GM15510 (cell line): ENCODE data around the gene MYO1H.

Experiments
- POLR2A ChIP-seq: IDR thresholded peaks from 3 replicates; pipeline ENCODE4 v1.6.1; 2011; ENCODE audit warnings: borderline replicate concordance; ENCODE audit not compliant: insufficient read length; ENCODE audit errors: extremely low read depth

Gene MYO1H

DNA sequence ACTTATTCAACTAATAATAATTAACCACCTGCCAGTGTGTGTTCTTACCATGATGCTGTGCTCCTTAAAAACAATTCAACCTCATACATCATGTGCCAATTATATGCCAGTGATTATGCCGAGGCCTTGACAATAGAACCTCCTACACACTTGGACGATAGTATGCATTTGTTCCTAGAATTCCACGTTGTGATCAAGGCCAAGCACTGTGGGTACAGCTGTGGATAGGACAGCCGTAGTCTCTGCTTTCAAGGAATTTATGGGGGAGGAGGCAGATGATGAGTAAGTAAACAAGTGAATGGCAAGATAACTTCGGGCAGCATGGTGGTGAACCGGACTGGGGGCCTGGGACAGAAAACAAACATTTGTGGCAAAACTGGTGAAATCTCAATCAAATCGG, 18.0 kb upstream of the MYO1H start:
- TF ChIP-seq POLR2A: no peak

DNA sequence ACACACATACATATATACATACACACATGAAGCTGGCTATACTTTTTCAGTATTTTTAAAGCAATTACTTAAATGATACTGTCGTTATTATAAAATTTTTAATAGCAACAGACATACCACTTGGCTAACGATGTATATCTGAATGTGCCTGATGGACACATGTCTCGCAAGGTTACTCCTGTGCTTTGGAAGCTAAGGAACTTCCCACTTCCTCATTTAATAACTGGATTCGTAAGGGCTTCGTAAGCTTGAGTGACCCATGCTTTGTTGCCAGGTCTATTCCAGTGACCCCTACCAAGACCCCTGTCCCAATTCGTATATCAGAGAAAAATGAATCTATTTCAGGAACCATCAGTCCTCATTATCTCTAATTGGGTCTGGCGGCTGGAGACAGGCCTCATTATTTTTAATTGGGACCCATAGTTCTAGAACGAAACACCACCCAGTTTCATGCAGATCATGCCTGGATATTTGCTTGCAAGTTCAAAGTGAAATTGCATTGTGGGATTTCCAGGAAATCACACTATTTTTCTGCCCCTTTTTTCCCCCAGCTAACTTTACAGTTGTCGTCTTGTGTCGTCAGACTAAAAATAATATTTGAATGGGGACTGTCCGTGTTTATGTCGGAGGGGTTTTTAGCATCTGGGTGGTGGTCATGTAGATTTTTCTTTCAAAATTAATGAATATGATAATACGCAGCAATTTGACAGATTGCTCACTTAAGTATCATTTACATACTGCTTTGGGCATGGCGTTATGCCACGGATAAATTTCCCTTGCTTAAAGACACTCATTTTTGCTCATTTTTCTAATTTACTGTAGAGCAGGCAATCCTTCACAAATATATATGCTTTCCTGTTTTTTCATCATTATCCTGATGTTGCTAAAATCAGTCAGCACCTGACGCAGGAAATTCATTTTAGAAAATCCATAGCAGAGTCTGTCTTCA, 17.1 kb upstream of the MYO1H start:
- no peak for TF ChIP-seq POLR2A

DNA sequence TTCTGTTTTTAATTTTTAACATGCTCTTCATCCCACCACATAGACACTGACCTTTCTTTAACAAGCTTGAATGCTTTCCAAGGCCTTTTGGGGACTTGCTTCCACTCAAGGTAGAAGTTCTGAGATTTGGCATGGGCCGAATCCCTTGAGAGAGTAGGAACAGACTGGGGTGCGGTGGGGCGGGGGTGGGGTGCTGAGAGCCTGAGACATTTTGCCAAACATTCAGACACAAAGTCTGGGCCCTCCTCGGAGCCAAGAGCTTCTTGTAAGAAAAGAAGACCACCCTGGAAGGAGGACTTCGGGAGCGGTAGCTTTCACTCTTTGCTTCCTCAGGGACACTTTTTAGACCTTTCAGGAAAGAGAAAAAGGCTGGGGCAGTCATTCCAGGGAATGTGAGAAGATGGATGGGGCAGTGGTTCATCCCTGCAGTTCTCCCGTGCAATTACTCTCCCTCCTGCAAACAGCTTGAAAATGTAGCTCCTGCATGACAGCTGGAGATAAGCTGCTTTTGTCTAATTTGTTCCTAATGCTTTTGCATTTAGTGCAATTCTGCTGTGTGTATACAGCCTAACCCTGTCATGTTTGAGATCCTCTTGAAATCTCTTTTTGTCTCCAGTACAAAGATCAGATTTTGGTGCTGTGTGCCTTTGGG, 16.3 kb upstream of the MYO1H start:
- no peak for TF ChIP-seq POLR2A

DNA sequence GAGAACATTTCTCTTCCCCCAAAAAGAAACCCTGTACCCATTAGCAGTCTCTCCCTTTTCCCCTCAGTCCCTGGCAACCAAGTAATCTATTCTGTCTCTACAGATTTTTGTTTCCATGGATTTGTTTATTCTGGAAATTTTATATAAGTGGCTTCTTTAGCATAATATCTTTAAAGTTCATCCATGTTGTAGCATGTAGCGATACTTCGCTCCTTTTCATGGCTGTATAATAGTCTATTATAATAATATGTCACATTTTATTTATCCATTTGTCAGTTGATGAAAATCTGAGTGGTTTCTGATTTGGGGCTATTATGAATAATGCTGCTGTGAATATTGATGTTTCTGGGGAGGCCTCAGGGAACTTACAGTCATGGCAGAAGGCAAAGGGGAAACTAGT, 12.8 kb upstream of the MYO1H start:
- no peak for TF ChIP-seq POLR2A

DNA sequence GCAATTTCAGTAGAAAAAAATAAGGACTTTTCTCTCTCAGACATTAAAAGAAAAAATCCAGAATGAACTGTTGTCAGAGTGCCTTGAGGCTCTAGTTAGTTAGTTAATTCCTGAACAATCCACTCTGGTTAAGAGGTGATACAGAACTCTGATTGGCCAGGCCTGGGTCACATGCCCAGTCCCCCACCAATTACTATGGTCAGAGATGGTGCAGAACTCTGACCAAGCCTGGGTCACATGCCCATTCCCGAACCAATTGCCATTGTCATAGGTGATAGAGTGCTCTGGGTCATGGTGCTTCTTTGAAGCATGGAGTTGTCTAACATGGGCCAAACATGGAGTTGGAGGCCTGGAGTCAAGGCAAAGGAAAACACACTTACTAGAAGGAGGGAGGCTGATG, 11.1 kb upstream of the MYO1H start:
- no peak for TF ChIP-seq POLR2A

DNA sequence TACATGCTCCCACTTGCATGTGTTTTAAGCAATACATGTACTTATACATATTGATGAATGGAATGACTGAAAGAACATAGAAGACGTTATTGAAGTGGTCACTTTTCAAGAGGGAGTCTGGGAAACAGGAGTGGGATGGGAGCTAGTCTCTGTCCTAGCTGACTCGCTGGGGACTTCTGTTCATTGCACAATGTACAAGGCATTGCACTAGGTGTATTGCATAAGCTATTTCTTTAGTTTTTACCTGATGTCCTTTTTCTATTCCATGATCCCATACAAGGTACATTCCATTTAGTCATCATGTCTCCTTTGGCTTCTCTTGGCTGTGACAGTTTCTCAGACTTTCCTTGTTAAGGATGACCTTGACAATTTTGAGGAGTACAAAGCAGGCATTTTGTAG, 4.0 kb upstream of the MYO1H start:
- TF ChIP-seq POLR2A: no peak

DNA sequence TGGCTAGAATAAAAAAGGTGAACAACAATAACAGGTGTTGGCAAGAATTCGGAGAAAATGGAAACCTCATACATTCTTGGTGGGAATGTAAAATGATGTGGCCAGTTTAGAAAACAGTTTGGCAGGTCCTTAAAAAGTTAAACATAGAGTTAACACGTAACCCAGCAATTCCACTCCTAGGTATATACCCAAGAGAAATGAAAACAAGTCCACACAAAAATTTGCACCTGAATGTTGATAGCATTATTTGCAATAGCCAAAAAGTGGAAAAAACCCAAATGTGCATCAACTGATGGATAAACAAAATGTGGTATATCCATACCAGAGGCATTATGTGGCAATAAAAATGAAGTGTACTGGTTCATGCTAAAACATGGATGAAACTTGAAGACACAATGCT, 2.3 kb upstream of the MYO1H start:
- TF ChIP-seq POLR2A: no peak

DNA sequence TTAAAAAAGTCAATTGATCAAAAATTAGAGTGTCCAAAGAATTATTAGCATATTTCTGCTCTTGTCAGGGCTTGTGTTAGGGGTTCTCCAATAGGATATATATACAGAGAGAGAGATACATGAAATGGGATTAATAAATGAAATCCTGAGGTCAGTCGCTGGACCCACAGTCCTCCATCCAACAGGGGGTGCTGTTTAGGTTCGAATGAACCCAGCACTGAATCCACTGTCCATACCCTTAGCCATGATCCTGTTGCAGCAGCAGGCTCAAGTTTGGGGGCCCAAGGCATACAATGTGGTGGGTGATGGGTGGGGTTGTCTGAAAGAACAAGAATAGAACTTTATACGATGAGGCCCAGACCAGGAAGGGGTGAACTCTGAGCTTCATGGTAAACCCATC, 780 bp upstream of the MYO1H start:
- no peak for TF ChIP-seq POLR2A

DNA sequence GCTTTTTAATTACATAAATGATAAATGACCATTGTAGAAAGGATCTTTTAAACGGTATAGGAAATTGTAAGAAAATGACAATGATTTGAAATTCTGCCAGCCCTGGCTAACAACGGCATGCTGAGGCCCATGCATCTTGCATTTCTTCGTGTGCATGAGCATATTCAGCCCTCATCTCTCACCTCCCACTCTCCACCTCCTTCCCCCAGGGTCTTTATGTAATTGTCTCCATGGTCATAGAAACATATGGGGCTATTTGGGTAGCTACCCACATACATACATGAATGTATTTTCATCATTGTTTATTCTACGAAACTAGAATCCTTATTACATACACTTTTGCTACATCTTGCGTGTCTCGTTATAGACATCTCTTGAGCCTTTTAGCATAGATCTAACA, 4.5 kb downstream of the MYO1H start:
- TF ChIP-seq POLR2A: no peak

DNA sequence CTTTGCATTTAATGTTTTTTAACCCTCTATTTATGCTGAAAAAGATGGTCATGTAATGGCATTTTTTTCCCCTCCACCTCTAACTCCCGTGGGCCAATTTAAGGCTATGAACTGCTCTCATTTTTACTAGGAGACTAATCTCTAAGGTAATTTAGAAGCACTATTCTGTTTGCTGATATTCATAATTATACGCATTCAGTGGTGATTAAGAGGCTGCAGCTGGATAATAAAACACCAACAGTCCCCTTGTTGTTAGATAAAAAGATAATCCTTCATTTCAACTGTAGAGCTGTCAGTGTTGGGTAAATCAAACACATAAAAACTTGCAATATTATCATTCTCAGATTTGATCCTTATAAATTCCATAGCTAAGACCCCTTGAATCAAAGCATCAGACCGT, 8.9 kb downstream of the MYO1H start:
- no peak for TF ChIP-seq POLR2A

DNA sequence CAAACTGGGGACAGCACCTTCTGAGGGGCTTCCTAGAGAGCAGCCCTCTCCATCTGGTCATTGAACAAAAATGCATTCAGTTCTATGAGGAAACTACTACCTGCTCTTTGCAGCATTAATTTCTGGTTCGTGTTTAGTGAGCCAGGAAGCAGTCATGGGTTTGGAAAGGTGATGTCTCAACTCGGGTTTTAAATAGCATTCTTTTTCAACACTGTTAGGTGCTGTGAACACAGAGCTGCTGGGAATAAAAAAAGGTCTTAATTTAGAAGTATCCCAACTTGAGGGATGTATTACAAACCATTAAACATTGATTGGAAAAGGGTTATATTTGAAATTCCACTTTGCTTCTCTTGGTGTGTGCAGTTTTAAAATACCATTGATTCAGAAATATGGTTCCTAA, 9.3 kb downstream of the MYO1H start:
- TF ChIP-seq POLR2A: no peak

DNA sequence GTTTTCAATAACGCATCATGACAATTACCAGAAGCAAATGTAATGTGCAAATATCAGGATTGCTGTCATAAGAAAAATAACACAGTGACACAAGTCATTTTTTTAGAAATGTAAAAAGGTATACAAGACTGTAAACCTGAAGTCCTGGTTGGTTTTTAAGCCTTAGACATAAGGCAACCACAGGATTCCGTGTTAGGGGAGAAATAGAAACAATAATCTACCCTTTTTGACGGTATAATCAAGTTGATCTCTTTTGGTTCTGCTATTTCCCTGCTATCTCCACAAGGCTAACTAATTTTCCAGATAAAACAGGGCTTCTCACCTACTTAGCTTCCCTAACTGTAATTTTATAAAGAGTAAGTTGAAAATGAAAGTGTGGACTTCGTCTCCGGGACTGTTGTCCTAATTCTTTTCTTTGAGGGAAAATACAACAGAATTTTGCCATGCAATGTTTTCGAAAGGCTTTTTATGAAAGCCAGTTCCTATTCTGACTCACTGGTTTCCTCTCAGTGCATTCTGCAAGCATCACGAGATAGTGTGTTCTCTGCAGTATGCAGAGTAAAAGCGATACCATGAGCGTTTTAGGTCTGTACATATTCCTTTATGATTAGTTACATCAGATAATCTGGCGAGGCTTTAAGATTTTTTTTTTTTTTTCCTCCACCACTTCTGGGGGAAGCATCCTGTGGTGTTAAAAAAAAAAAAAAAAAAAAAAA, 10.6 kb downstream of the MYO1H start:
- TF ChIP-seq POLR2A: no peak

DNA sequence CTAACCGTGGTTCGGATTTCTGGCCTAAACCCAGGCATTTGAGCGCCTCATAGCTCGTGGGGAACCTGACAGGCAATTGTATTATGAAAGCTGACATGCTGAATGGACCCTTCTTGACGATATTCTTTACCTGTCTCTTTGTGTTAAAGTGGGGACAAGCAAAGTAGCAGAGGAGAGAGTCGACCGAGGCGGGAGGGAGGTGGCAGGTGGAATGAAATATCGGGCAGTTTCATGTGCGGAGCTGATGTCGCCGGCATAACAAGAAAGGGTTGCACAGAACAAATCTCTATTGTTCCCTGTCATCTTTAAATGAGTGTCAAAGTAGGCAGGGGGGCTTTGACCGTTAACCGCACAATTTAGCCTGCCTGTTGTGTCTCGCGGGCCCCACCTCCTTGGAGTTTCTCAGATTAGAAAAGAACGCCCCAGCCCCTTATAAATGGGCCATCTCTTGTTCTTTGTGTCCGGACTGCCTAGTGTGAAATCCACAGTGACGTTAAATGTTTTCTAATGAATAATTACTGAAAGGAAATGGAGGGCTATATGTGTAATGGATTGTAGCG, 11.5 kb downstream of the MYO1H start:
- TF ChIP-seq POLR2A: no peak

DNA sequence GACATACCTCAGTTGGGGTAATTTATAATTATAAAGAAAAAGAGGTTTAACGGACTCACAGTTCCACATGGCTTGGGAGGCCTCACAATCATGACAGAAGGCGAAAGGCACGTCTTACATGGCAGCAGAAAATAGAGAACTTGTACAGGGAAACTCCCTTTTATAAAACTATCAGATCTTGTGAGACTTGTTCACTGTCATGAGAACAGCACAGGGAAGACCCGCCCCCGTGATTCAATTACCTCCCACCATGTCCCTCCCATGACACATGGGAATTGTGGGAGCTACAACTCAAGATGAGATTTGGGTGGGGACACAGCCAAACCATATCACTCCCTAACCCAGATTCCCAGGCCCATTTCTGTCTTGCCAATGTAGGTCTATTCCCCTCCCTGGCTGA, 22.1 kb downstream of the MYO1H start:
- no peak for TF ChIP-seq POLR2A

DNA sequence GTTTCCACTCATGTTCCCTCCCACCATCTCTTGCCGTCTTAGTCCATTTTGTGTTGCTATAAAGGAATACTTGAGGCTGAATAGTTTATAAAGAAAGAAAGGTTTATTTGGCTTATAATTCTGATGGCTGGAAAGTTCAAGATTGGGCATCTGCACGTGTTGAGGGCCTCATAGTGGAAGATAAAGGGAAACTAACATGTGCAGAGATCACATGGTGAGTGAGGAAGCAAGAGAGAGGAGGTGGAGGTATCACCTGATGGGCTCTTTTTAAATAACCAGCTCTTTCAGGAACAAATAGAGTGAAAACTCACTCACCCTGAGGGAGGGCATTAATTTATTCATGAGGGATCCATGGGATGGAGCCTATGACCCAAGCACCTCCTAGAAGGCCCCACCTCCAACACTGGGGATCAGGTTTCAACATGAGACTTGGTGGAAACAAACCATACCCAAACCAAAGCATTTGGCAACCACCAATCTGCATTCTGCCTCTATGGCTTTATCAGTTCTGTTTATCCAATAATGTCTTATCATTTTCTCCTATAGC, 29.5 kb downstream of the MYO1H start:
- no peak for TF ChIP-seq POLR2A
